ENCODE measurements around the gene KRT6C. TPM values are rescaled to one million over a fixed set of nuclear protein-coding genes. Genes with fewer than 3 reads are reported as not detected.
A peak's percentile ranks its signal among the peaks of the same experiment; 100 is the strongest.

The KRT6C gene
- total and polyA plus RNA-seq, 2 experiments from 2014 or later: 0.07 to 0.18 TPM

DNA sequence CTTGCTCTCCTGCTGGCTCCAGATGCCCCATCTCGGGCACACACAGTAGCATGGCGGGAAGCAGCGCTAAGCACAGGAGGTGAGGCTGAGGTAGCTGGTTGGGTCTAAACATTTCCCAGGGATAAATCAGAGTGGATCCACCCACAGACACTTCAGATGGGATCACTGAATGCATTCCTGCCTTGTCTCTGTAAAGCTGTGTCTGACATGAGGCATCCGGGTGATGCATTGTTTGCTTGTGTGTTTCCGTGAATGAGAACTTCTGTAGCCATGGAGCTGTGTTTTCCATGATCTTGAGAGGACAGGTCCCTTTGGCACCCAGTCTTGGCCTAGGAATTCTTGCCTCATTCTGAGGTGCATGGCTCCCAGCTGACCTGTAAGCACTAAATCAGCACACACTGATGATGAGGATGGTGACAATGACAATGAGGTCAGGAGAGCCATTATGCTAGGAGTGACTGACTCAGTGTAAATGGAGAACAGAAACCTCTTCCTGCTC is 32.7 kb downstream of the KRT6C start:
- no peak overlapping the region for H3K4me2 ChIP-seq

GRCh38 chr12:52439845-52440244 is 33.8 kb downstream of the KRT6C start:
- Histone ChIP-seq H2AFZ (no peak overlapping the region), H3K27me3 (no peaks in the 10 kb centered on the region), H4K20me1 (ENCODE audit: insufficient read depth, poor library complexity, severe bottlenecking) (no peaks in the 10 kb centered on the region), H3K4me2 (no peak overlapping the region), H3K4me1 (ENCODE audit: insufficient read depth) (peaks cover 24% of the 10 kb centered on the region), H3K79me2 (no peaks in the 10 kb centered on the region), H3K27ac (peak overlapping the region; percentile 76), H3K9me2 (replicated peaks; ENCODE audit: insufficient read depth) (no peaks in the 10 kb centered on the region), H3K9me3 (ENCODE audit: low read depth) (no peaks in the 10 kb centered on the region), H3K4me3 (no peak overlapping the region), H3K36me3 (replicated peaks; ENCODE audit: insufficient read depth, low read depth) (no peaks in the 10 kb centered on the region)
- WGBS (ENCODE audit: low lambda C conversion rate, missing lambda C conversion rate): 88% methylated on average over 2 of the region's 2 CpGs
- TF ChIP-seq EZH2phosphoT487 (IDR thresholded peaks at IDR 0.05; ENCODE audit: low read depth, severe bottlenecking, unreplicated experiment) (no peak), EZH2 (IDR thresholded peaks at IDR 0.05; ENCODE audit: borderline replicate concordance) (no peak), CTCF (IDR thresholded peaks at IDR 0.05; ENCODE audit: poor library complexity) (no peak)
- DNase-seq (ENCODE audit: low spot score): no peak

More for the DNA sequence above, 32.7 kb downstream of the KRT6C start:
- Histone ChIP-seq H3K79me2 (no peaks in the 10 kb centered on the region), H3K27ac (peak overlapping the region; percentile 76), H3K9me3 (ENCODE audit: low read depth) (no peaks in the 10 kb centered on the region), H3K27me3 (no peaks in the 10 kb centered on the region), H3K4me1 (ENCODE audit: insufficient read depth) (peaks cover 24% of the 10 kb centered on the region), H3K36me3 (replicated peaks; ENCODE audit: insufficient read depth, low read depth) (no peaks in the 10 kb centered on the region), H2AFZ (no peak overlapping the region), H3K9me2 (replicated peaks; ENCODE audit: insufficient read depth) (no peaks in the 10 kb centered on the region), H4K20me1 (ENCODE audit: insufficient read depth, poor library complexity, severe bottlenecking) (no peaks in the 10 kb centered on the region), H3K4me3 (no peak overlapping the region)
- no peak for TF ChIP-seq EZH2phosphoT487 (IDR thresholded peaks at IDR 0.05; ENCODE audit: low read depth, severe bottlenecking, unreplicated experiment)
- no peak for TF ChIP-seq CTCF (IDR thresholded peaks at IDR 0.05; ENCODE audit: poor library complexity)
- no peak for TF ChIP-seq EZH2 (IDR thresholded peaks at IDR 0.05; ENCODE audit: borderline replicate concordance)
- peak; percentile 50 for DNase-seq (ENCODE audit: low spot score)
- 67% methylated on average over 5 of the region's 5 CpGs for WGBS (ENCODE audit: low lambda C conversion rate, missing lambda C conversion rate)

DNA sequence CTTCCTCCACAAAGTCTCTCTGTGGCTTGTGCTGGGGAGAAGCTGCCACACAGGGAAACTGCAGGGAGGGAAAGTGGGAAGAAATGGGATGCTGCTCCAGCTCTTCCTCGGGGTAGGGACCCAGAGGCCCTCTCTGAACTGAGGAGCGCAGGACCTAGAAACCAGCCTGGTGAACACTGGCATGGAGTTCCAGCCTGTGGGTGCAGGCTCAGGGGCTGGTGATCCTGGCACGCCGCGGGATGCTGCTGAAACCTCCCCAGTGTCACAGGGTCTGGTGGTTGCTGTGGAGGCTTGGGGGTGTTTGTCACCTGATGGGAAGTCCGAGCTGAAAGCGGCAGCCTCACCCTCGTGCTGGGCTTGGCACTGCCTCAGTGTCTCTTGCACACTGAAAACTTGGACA is 34.2 kb downstream of the KRT6C start:
- Histone ChIP-seq H3K4me1 (ENCODE audit: insufficient read depth) (peaks cover 24% of the 10 kb centered on the region), H3K4me2 (no peak overlapping the region), H4K20me1 (ENCODE audit: insufficient read depth, poor library complexity, severe bottlenecking) (no peaks in the 10 kb centered on the region), H3K27me3 (no peaks in the 10 kb centered on the region), H3K9me2 (replicated peaks; ENCODE audit: insufficient read depth) (no peaks in the 10 kb centered on the region), H3K36me3 (replicated peaks; ENCODE audit: insufficient read depth, low read depth) (no peaks in the 10 kb centered on the region), H3K9me3 (ENCODE audit: low read depth) (no peaks in the 10 kb centered on the region), H3K27ac (no peak overlapping the region), H3K79me2 (no peaks in the 10 kb centered on the region), H2AFZ (no peak overlapping the region), H3K4me3 (no peak overlapping the region)
- no peak for DNase-seq (ENCODE audit: low spot score)
- WGBS (ENCODE audit: low lambda C conversion rate, missing lambda C conversion rate): 84% methylated on average over 8 of the region's 8 CpGs
- no peak for TF ChIP-seq EZH2 (IDR thresholded peaks at IDR 0.05; ENCODE audit: borderline replicate concordance)
- TF ChIP-seq EZH2phosphoT487 (IDR thresholded peaks at IDR 0.05; ENCODE audit: low read depth, severe bottlenecking, unreplicated experiment): no peak
- no peak for TF ChIP-seq CTCF (IDR thresholded peaks at IDR 0.05; ENCODE audit: poor library complexity)
